OCI-LY1 (cell line): ENCODE data around the gene SPINK1.

Experiments
- EZH2 ChIP-seq: fragments of 200-600 bp; sonication (generic), shearing (Covaris generic); IDR thresholded peaks from 2 replicates; pipeline ENCODE4 v1.8.0; 2017; ENCODE audit warnings: borderline replicate concordance, mixed run types, mild to moderate bottlenecking, antibody characterized with exemption, low read length, moderate library complexity, mixed read lengths
- TF ChIP-seq, protein P1 (sequence below): fragments of 200-600 bp; sonication (generic), shearing (Covaris generic); IDR thresholded peaks from 2 replicates; pipeline ENCODE4 v1.5.1; 2017; ENCODE audit warnings: mild to moderate bottlenecking, antibody characterized with exemption, low read length, moderate library complexity, mixed read lengths

DNA sequence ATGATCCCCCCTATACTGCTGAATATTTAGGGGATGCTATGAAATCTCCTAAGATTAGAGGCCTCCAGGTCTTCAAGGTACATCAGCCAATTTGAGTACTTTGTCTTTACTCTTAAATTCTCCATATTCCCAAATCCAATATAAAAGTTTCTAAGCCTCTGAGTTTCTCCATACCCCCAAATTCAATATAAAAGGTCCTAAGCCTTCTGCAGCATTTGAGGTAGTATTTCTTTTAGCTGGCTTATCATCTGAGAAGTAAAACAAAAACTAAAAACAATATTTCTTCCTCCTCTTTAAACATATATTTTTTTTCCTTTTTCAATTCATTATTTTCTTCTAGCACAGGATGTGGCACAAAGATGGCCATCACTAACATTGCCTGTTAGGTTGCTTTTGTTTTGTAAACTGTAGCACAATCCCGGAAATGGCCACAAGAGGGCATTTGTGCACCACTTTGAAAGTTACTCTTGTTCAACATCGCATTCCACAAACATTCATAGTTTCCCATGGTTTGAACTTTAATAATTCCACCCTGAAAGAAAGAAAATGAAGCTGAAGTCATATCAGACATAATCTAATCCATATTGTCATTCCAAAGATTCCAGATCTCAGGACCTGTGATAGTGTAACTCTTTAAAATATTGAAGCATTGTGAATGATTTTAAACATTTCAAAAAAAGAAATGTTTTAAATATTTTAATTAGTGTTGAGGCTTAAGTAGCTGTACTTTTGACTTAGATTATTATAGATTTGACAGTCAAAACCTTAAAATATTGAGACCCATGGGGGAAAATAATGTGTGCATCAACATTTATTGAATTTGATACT is 26.0 kb upstream of the SPINK1 start:
- TF ChIP-seq, protein P1, sequence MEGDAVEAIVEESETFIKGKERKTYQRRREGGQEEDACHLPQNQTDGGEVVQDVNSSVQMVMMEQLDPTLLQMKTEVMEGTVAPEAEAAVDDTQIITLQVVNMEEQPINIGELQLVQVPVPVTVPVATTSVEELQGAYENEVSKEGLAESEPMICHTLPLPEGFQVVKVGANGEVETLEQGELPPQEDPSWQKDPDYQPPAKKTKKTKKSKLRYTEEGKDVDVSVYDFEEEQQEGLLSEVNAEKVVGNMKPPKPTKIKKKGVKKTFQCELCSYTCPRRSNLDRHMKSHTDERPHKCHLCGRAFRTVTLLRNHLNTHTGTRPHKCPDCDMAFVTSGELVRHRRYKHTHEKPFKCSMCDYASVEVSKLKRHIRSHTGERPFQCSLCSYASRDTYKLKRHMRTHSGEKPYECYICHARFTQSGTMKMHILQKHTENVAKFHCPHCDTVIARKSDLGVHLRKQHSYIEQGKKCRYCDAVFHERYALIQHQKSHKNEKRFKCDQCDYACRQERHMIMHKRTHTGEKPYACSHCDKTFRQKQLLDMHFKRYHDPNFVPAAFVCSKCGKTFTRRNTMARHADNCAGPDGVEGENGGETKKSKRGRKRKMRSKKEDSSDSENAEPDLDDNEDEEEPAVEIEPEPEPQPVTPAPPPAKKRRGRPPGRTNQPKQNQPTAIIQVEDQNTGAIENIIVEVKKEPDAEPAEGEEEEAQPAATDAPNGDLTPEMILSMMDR = peak; percentile 82
- no peak for TF ChIP-seq EZH2
